Neural cell (in vitro differentiated cells): ENCODE results near the gene INMT. TPM values are rescaled to one million over a fixed set of nuclear protein-coding genes. Genes with fewer than 3 reads are reported as not detected.

Source experiments
- H2AFZ ChIP-seq: fragments of 200-600, 300-800 bp; sonication (generic), shearing (Covaris generic); 2 replicates; pipeline ENCODE4 v1.6.0; 2014; ENCODE audit warnings: low read depth, mild to moderate bottlenecking, antibody characterized with exemption, low read length, moderate library complexity
- H3F3A ChIP-seq: fragments of 200-600 bp; shearing (Covaris generic); 2 replicates; pipeline ENCODE4 v1.6.1; 2016; ENCODE audit warnings: mild to moderate bottlenecking, moderate library complexity, mixed read lengths, antibody characterized with exemption, low read length; ENCODE audit not compliant: insufficient read depth, poor library complexity, severe bottlenecking
- H3K27ac ChIP-seq: fragments of 200-600, 300-800 bp; sonication (generic), shearing (Covaris generic); 2 replicates; pipeline ENCODE4 v1.5.1; 2014; ENCODE audit warnings: mild to moderate bottlenecking, low read length, moderate library complexity
- H3K27me3 ChIP-seq: fragments of 300-800, 200-600 bp; sonication (generic), shearing (Covaris generic); 2 replicates; pipeline ENCODE4 v1.6.0; 2014; ENCODE audit warnings: mild to moderate bottlenecking, low read depth, low read length, moderate library complexity; ENCODE audit not compliant: insufficient read depth
- H3K36me3 ChIP-seq: fragments of 300-800, 200-600 bp; sonication (generic), shearing (Covaris generic); 2 replicates; pipeline ENCODE4 v1.5.1; 2014; ENCODE audit warnings: mild to moderate bottlenecking, antibody characterized with exemption, low read length, moderate library complexity; ENCODE audit not compliant: insufficient read depth
- H3K4me2 ChIP-seq: fragments of 300-800, 200-600 bp; sonication (generic), shearing (Covaris generic); 2 replicates; pipeline ENCODE4 v1.6.0; 2014; ENCODE audit warnings: mild to moderate bottlenecking, low read length
- H3K4me3 ChIP-seq: fragments of 300-800, 200-600 bp; sonication (generic), shearing (Covaris generic); 2 replicates; pipeline ENCODE4 v1.5.1; 2014; ENCODE audit warnings: mild to moderate bottlenecking, low read length, moderate library complexity
- H3K79me2 ChIP-seq: fragments of 200-600 bp; shearing (Covaris generic); replicated peaks from 2 replicates; pipeline ENCODE4 v1.6.0; 2014; ENCODE audit warnings: mild to moderate bottlenecking, low read length, moderate library complexity; ENCODE audit not compliant: insufficient read depth
- H3K9ac ChIP-seq: fragments of 300-800, 200-600 bp; sonication (generic), shearing (Covaris generic); 2 replicates; pipeline ENCODE4 v1.6.1; 2016; ENCODE audit warnings: mild to moderate bottlenecking, low read length, mixed read lengths
- H3K9me2 ChIP-seq: fragments of 200-600 bp; shearing (Covaris generic); 2 replicates; pipeline ENCODE4 v1.6.1; 2016; ENCODE audit warnings: mild to moderate bottlenecking, low read length, mixed read lengths; ENCODE audit not compliant: insufficient read depth
- H3K9me3 ChIP-seq: fragments of 200-600, 300-800 bp; sonication (generic), shearing (Covaris generic); 2 replicates; pipeline ENCODE4 v1.6.1; 2016; ENCODE audit warnings: mild to moderate bottlenecking, mixed run types, low read length, moderate library complexity, mixed read lengths
- H4K20me1 ChIP-seq: fragments of 200-600 bp; shearing (Covaris generic); 2 replicates; pipeline ENCODE4 v1.6.1; 2016; ENCODE audit warnings: mild to moderate bottlenecking, mixed run types; ENCODE audit not compliant: insufficient read depth
- EP300 ChIP-seq: fragments of 450-650 bp; conservative IDR thresholded peaks from 2 replicates; pipeline ENCODE4 v1.6.1; 2014; ENCODE audit warnings: antibody characterized with exemption, mild to moderate bottlenecking, moderate library complexity; ENCODE audit not compliant: poor library complexity, severe bottlenecking
- EZH2 ChIP-seq: fragments of 200-600, 300-800 bp; shearing (Covaris generic), sonication (generic); IDR thresholded peaks from 2 replicates; pipeline ENCODE4 v1.6.1; 2014; ENCODE audit warnings: antibody characterized with exemption, low read length, borderline replicate concordance, mild to moderate bottlenecking; ENCODE audit not compliant: insufficient read depth, poor library complexity, severe bottlenecking
- MXI1 ChIP-seq: fragments of 450-650 bp; conservative IDR thresholded peaks from 2 replicates; pipeline ENCODE4 v1.6.1; 2014; ENCODE audit warnings: antibody characterized with exemption, mild to moderate bottlenecking; ENCODE audit not compliant: poor library complexity, severe bottlenecking
- POLR2AphosphoS5 ChIP-seq: IDR thresholded peaks from 2 replicates; pipeline ENCODE4 v1.6.1; 2012
- RAD21 ChIP-seq: fragments of 450-650 bp; conservative IDR thresholded peaks from 2 replicates; pipeline ENCODE4 v1.6.1; 2014; ENCODE audit warnings: antibody characterized with exemption, mild to moderate bottlenecking, moderate library complexity
- SMC3 ChIP-seq: fragments of 450-650 bp; conservative IDR thresholded peaks from 2 replicates; pipeline ENCODE4 v1.6.1; 2014; ENCODE audit warnings: antibody characterized with exemption, mild to moderate bottlenecking, moderate library complexity; ENCODE audit not compliant: poor library complexity
- TAF1 ChIP-seq: IDR thresholded peaks from 2 replicates; pipeline ENCODE4 v1.6.1; 2012; ENCODE audit warnings: low read depth
- polyA plus RNA-seq: library from polyadenylated mRNA; depleted of rRNA; stranded (reverse); fragments of >200 nt; gene quantifications from 2 replicates; pipeline ENCODE4 v1.2.3, GENCODE V29; 2014
- TF ChIP-seq, protein P1 (sequence below): IDR thresholded peaks from 2 replicates; pipeline ENCODE4 v1.6.1; 2012; ENCODE audit warnings: borderline replicate concordance
- TF ChIP-seq, protein P2 (sequence below): fragments of 450-650 bp; IDR thresholded peaks from 2 replicates; pipeline ENCODE4 v1.5.1; 2014; ENCODE audit warnings: antibody characterized with exemption, mild to moderate bottlenecking, moderate library complexity; ENCODE audit not compliant: poor library complexity, severe bottlenecking

Gene INMT
- polyA plus RNA-seq, 1 donor from 2014 or later = 0.66 TPM

DNA sequence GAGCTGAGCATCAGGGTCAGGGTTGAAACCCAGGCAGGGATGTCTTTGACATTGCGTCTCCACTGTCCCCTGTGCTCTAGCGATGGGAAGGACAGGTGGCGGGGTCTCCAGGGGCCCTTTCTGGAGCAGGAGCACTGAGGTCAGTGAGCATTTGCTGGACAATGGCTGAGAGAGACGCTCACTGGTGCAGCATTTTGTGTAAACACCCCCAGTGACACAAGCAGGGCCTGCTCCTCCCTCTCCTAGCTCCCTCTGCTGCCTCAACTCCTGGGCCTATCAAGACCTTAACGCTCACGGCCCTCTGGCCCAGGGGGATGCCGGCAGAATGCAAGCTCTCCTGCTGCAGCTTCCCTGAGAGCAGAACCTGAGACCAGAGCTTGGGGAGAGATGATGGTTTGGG lies 17.4 kb upstream of the INMT start:
- H3K9me3 ChIP-seq = no peaks in the 10 kb centered on the region
- H3K27ac ChIP-seq = no peak overlapping the region
- no peak overlapping the region for H3K9ac ChIP-seq
- no peak overlapping the region for H3K4me2 ChIP-seq
- H3K4me3 ChIP-seq = no peak overlapping the region
- H3K9me2 ChIP-seq = no peaks in the 10 kb centered on the region
- no peaks in the 10 kb centered on the region for H4K20me1 ChIP-seq
- H3K27me3 ChIP-seq = no peaks in the 10 kb centered on the region
- H2AFZ ChIP-seq = no peak overlapping the region
- no peaks in the 10 kb centered on the region for H3F3A ChIP-seq
- no peaks in the 10 kb centered on the region for H3K79me2 ChIP-seq
- TF ChIP-seq, protein P1, sequence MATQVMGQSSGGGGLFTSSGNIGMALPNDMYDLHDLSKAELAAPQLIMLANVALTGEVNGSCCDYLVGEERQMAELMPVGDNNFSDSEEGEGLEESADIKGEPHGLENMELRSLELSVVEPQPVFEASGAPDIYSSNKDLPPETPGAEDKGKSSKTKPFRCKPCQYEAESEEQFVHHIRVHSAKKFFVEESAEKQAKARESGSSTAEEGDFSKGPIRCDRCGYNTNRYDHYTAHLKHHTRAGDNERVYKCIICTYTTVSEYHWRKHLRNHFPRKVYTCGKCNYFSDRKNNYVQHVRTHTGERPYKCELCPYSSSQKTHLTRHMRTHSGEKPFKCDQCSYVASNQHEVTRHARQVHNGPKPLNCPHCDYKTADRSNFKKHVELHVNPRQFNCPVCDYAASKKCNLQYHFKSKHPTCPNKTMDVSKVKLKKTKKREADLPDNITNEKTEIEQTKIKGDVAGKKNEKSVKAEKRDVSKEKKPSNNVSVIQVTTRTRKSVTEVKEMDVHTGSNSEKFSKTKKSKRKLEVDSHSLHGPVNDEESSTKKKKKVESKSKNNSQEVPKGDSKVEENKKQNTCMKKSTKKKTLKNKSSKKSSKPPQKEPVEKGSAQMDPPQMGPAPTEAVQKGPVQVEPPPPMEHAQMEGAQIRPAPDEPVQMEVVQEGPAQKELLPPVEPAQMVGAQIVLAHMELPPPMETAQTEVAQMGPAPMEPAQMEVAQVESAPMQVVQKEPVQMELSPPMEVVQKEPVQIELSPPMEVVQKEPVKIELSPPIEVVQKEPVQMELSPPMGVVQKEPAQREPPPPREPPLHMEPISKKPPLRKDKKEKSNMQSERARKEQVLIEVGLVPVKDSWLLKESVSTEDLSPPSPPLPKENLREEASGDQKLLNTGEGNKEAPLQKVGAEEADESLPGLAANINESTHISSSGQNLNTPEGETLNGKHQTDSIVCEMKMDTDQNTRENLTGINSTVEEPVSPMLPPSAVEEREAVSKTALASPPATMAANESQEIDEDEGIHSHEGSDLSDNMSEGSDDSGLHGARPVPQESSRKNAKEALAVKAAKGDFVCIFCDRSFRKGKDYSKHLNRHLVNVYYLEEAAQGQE = no peak
- TF ChIP-seq MXI1 (no peak), SMC3 (no peak), POLR2AphosphoS5 (no peak), TAF1 (no peak), EZH2 (no peak), EP300 (no peak), RAD21 (no peak)
- TF ChIP-seq, protein P2, sequence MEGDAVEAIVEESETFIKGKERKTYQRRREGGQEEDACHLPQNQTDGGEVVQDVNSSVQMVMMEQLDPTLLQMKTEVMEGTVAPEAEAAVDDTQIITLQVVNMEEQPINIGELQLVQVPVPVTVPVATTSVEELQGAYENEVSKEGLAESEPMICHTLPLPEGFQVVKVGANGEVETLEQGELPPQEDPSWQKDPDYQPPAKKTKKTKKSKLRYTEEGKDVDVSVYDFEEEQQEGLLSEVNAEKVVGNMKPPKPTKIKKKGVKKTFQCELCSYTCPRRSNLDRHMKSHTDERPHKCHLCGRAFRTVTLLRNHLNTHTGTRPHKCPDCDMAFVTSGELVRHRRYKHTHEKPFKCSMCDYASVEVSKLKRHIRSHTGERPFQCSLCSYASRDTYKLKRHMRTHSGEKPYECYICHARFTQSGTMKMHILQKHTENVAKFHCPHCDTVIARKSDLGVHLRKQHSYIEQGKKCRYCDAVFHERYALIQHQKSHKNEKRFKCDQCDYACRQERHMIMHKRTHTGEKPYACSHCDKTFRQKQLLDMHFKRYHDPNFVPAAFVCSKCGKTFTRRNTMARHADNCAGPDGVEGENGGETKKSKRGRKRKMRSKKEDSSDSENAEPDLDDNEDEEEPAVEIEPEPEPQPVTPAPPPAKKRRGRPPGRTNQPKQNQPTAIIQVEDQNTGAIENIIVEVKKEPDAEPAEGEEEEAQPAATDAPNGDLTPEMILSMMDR = no peak
- H3K36me3 ChIP-seq = no peaks in the 10 kb centered on the region

GRCh38 chr7:30735631-30736030 lies 16.3 kb upstream of the INMT start:
- no peaks in the 10 kb centered on the region for H3K9me3 ChIP-seq
- TF ChIP-seq SMC3 = no peak
- no peak for TF ChIP-seq EP300
- no peak for TF ChIP-seq POLR2AphosphoS5
- TF ChIP-seq EZH2 = no peak
- TF ChIP-seq, protein P1 = no peak
- TF ChIP-seq, protein P2 = no peak
- TF ChIP-seq TAF1 = no peak
- TF ChIP-seq MXI1 = no peak
- TF ChIP-seq RAD21 = no peak
- H3K9ac ChIP-seq = no peak overlapping the region

More at GRCh38 chr7:30735631-30736030, 16.3 kb upstream of the INMT start:
- no peaks in the 10 kb centered on the region for H3F3A ChIP-seq
- H2AFZ ChIP-seq = no peak overlapping the region
- no peaks in the 10 kb centered on the region for H3K9me2 ChIP-seq
- H3K27ac ChIP-seq = no peak overlapping the region
- no peak overlapping the region for H3K4me2 ChIP-seq
- H3K4me3 ChIP-seq = no peak overlapping the region
- H3K36me3 ChIP-seq = no peaks in the 10 kb centered on the region
- H4K20me1 ChIP-seq = no peaks in the 10 kb centered on the region
- H3K27me3 ChIP-seq = no peaks in the 10 kb centered on the region
- no peaks in the 10 kb centered on the region for H3K79me2 ChIP-seq
